Thoracic aorta (tissue), 2 donors: ENCODE data around the gene TNF. TPM values are rescaled to one million over a fixed set of nuclear protein-coding genes. Genes with fewer than 3 reads are reported as not detected.
A peak's percentile ranks its signal among the peaks of the same experiment; 100 is the strongest.
"Not testable (repeated sequence)": the region's sequence is repeated elsewhere in the genome, so short reads cannot be mapped to it uniquely, and the experiment has no call there.

ENCODE experiments used
- ATAC-seq: fragments of 150-250 bp; one replicate; pipeline ENCODE4 v1.8.0; 2017; ENCODE audit warnings: low read depth; ENCODE audit not compliant: insufficient number of reproducible peaks, low FRiP score
- DNase-seq: peaks from one replicate; pipeline ENCODE4 v3.0.0-alpha.2; 2020; ENCODE audit warnings: low spot score
- H3K27ac ChIP-seq, 2 donors: fragments of 200-600 bp; sonication (generic); 1 replicate in 1 of 2; 2 replicates in 1 of 2; pipeline ENCODE4 v1.5.1; 2016; ENCODE audit warnings: mild to moderate bottlenecking in 2 of 2, moderate library complexity in 2 of 2
- H3K27me3 ChIP-seq: fragments of 200-600 bp; sonication (generic); replicated peaks from 2 replicates; pipeline ENCODE4 v1.6.0; 2016; ENCODE audit warnings: mild to moderate bottlenecking; ENCODE audit not compliant: insufficient read depth
- H3K36me3 ChIP-seq: fragments of 200-600 bp; sonication (generic); one replicate; pipeline ENCODE4 v1.5.1; 2016
- H3K4me1 ChIP-seq, 2 donors: fragments of 200-600 bp; sonication (generic); 1 replicate in 1 of 2; 2 replicates in 1 of 2; pipeline versions ENCODE4 v1.5.1 to v1.6.0; 2016; ENCODE audit warnings: low read depth in 2 of 2, mild to moderate bottlenecking in 1 of 2; ENCODE audit not compliant: control insufficient read depth in 1 of 2
- H3K4me3 ChIP-seq: fragments of 200-600 bp; sonication (generic); 2 replicates; pipeline ENCODE4 v1.5.1; 2016; ENCODE audit warnings: mild to moderate bottlenecking
- H3K9me3 ChIP-seq: fragments of 200-600 bp; sonication (generic); 2 replicates; pipeline ENCODE4 v1.5.1; 2016
- CTCF ChIP-seq: fragments of 200-600 bp; sonication (generic); IDR thresholded peaks from one replicate; pipeline ENCODE4 v1.5.1; 2019; ENCODE audit warnings: antibody characterized with exemption
- total RNA-seq, 2 donors: library from RNA; depleted of rRNA; stranded (reverse); fragments of >200 nt; gene quantifications; one replicate each; pipeline versions ENCODE4 v1.1.0 to v1.2.3, GENCODE V29; 2016

Gene TNF
- total RNA-seq, 2 donors from 2014 or later = 0.71 to 3.2 TPM

- no peaks in the 10 kb centered on the region for H3K36me3 ChIP-seq
- no peak for ATAC-seq
These were observed 13.7 kb downstream of the TNF start for GRCh38 chr6:31588871-31589650.

DNA sequence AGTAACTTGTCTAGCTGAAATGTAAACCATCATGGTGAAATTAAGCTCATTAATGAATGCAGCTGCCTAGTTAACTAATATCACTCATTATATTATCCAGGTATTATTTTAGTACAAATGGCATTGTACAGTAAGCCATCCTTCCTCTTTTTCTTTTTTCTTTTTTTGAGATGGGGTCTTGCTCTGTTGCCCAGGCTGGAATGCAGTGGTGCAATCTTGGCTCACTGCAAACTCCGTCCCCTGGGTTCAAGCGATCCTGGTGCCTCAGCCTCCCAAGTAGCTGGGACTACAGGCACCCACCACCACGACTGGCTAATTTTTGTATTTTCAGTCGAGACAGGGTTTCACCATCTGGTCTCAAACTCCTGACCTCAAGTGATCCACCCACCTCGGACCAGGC is 15.3 kb downstream of the TNF start:
- ATAC-seq, H3K27me3 ChIP-seq, H3K36me3 ChIP-seq, H3K4me3 ChIP-seq, H3K9me3 ChIP-seq, H3K27ac ChIP-seq, DNase-seq, H3K4me1 ChIP-seq: not testable (repeated sequence)

More at GRCh38 chr6:31588871-31589650, 13.7 kb downstream of the TNF start:
- no peak for DNase-seq
- no peak for TF ChIP-seq CTCF
- Histone ChIP-seq H3K4me1 (peaks cover 0 to 5% of the 10 kb centered on the region in 2 donors), H3K27ac (no peak overlapping the region), H3K27me3 (no peaks in the 10 kb centered on the region), H3K4me3 (no peak overlapping the region), H3K9me3 (no peaks in the 10 kb centered on the region)

GRCh38 chr6:31592396-31592771 is 17.0 kb downstream of the TNF start:
- no peaks in the 10 kb centered on the region for H3K27me3 ChIP-seq
- no peak overlapping the region for H3K27ac ChIP-seq
- TF ChIP-seq CTCF = no peak
- no peaks in the 10 kb centered on the region for H3K4me1 ChIP-seq
- no peaks in the 10 kb centered on the region for H3K36me3 ChIP-seq
- ATAC-seq (no peak), DNase-seq (no peak)
- H3K9me3 ChIP-seq = no peaks in the 10 kb centered on the region
- H3K4me3 ChIP-seq = no peak overlapping the region

- H3K36me3 ChIP-seq = no peaks in the 10 kb centered on the region
- H3K4me3 ChIP-seq = no peak overlapping the region
- H3K9me3 ChIP-seq = no peaks in the 10 kb centered on the region
- peak; percentile 24 for TF ChIP-seq CTCF
- DNase-seq (no peak), ATAC-seq (no peak)
- H3K27me3 ChIP-seq = no peaks in the 10 kb centered on the region
- no peak overlapping the region for H3K27ac ChIP-seq
- H3K4me1 ChIP-seq = no peaks in the 10 kb centered on the region
These were observed 21.6 kb downstream of the TNF start for GRCh38 chr6:31597006-31597405.

GRCh38 chr6:31607317-31607716 is 32.0 kb downstream of the TNF start:
- Histone ChIP-seq H3K27ac (no peak overlapping the region), H3K4me3 (no peak overlapping the region), H3K36me3 (no peaks in the 10 kb centered on the region), H3K4me1 (no peaks in the 10 kb centered on the region), H3K9me3 (no peaks in the 10 kb centered on the region), H3K27me3 (no peaks in the 10 kb centered on the region)
- DNase-seq (no peak), ATAC-seq (no peak)
- TF ChIP-seq CTCF = no peak
